Measurements from ENCODE around the gene CCDC50.

CCDC50 gene

GRCh38 chr3:191316876-191317603, 12.2 kb upstream of the CCDC50 start:
- H3K27ac ChIP-seq, result no peak overlapping the region
- TF ChIP-seq, protein P1, sequence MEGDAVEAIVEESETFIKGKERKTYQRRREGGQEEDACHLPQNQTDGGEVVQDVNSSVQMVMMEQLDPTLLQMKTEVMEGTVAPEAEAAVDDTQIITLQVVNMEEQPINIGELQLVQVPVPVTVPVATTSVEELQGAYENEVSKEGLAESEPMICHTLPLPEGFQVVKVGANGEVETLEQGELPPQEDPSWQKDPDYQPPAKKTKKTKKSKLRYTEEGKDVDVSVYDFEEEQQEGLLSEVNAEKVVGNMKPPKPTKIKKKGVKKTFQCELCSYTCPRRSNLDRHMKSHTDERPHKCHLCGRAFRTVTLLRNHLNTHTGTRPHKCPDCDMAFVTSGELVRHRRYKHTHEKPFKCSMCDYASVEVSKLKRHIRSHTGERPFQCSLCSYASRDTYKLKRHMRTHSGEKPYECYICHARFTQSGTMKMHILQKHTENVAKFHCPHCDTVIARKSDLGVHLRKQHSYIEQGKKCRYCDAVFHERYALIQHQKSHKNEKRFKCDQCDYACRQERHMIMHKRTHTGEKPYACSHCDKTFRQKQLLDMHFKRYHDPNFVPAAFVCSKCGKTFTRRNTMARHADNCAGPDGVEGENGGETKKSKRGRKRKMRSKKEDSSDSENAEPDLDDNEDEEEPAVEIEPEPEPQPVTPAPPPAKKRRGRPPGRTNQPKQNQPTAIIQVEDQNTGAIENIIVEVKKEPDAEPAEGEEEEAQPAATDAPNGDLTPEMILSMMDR (IDR thresholded peaks at IDR 0.05), result no peak
- no peak for TF ChIP-seq ZFX (IDR thresholded peaks at IDR 0.05; ENCODE audit: borderline replicate concordance)

DNA sequence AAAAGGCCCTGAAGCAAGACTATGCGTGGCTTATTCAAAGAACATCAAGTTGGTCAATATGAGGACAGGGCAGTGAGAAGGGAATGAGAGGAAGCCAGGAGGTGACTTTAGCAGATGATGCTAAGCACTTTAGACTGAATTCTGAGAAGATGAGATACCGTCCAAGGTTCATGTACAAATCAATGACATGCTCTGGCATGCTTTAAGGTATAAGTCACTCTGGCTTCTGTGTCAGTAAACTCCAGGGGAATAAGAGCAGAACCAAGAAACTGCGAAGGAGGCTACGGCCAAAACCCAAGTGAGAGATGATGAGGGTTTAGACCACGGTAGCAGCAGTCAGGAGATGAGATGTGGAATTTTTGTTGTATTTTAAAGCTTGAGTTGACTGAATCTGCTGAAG, 8.9 kb upstream of the CCDC50 start:
- no peak for TF ChIP-seq ZFX (IDR thresholded peaks at IDR 0.05; ENCODE audit: borderline replicate concordance)
- TF ChIP-seq, protein P1 (IDR thresholded peaks at IDR 0.05), result no peak
- H3K27ac ChIP-seq, result no peak overlapping the region

- no peak overlapping the region for H3K27ac ChIP-seq
- TF ChIP-seq, protein P1 (IDR thresholded peaks at IDR 0.05), result no peak
- no peak for TF ChIP-seq ZFX (IDR thresholded peaks at IDR 0.05; ENCODE audit: borderline replicate concordance)
Observed at GRCh38 chr3:191321019-191321767, 8.0 kb upstream of the CCDC50 start.

DNA sequence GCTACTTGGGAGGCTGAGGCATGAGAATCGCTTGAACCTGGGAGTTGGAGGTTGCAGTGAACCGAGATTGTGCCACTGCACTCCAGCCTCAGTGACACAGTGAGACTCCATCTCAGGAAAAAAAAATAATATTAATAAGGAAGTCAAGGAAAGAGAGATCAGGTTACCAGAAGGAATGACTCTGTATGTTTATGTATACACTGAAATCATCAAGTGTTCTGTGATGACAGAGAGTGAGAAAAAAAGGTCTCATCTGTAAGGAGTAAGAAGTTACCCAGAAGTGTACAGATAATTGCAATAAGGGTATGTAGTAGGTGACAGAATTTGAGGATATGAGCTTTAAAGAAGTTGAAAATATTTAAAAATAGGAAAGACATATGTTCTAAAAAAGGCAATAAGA, 4.3 kb upstream of the CCDC50 start:
- H3K27ac ChIP-seq, result no peak overlapping the region
- TF ChIP-seq ZFX (IDR thresholded peaks at IDR 0.05; ENCODE audit: borderline replicate concordance), result no peak
- TF ChIP-seq, protein P1 (IDR thresholded peaks at IDR 0.05), result no peak

DNA sequence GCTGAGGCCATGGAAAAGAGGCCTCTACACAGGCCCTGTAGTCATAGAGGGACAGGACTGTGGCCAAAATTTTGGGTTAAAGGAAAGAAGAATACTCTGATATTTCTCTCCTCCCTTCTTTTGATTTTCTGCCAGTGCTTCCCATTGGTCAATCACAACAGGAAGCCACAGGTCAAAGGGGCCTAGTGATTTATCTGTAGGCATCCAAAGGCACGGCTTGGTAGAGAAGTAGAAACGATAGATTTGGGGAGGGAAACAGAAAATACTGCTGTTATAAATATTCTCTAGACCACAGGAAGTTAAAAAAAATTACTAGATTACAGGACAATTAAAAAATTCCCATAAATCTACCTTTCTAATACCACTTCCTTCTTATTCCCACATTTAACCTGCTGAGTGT, 1.7 kb upstream of the CCDC50 start:
- H3K27ac ChIP-seq, result no peak overlapping the region

GRCh38 chr3:191328383-191328961, 722 bp upstream of the CCDC50 start:
- TF ChIP-seq, protein P1 (IDR thresholded peaks at IDR 0.05), result no peak
- no peak for TF ChIP-seq ZFX (IDR thresholded peaks at IDR 0.05; ENCODE audit: borderline replicate concordance)
- H3K27ac ChIP-seq, result no peak overlapping the region

More for the DNA sequence above, 1.7 kb upstream of the CCDC50 start:
- no peak for TF ChIP-seq ZFX (IDR thresholded peaks at IDR 0.05; ENCODE audit: borderline replicate concordance)
- TF ChIP-seq, protein P1 (IDR thresholded peaks at IDR 0.05), result no peak
